NCI-H460 (cell line): Measurements from ENCODE around the gene TMPRSS9. TPM values are rescaled to one million over a fixed set of nuclear protein-coding genes. Genes with fewer than 3 reads are reported as not detected.

Experiments
- DNase-seq: peaks from one replicate; pipeline ENCODE4 v3.0.0-alpha.2; 2016; ENCODE audit warnings: low read depth; ENCODE audit errors: extremely low read depth
- total RNA-seq: library from RNA; depleted of rRNA; stranded (reverse); fragments of >200 nt; shearing (Covaris generic); gene quantifications from 2 replicates; pipeline ENCODE4 v1.2.3, GENCODE V29; 2014

The TMPRSS9 gene
- total RNA-seq, 1 experiment from 2014 or later, result 0.05 TPM

DNA sequence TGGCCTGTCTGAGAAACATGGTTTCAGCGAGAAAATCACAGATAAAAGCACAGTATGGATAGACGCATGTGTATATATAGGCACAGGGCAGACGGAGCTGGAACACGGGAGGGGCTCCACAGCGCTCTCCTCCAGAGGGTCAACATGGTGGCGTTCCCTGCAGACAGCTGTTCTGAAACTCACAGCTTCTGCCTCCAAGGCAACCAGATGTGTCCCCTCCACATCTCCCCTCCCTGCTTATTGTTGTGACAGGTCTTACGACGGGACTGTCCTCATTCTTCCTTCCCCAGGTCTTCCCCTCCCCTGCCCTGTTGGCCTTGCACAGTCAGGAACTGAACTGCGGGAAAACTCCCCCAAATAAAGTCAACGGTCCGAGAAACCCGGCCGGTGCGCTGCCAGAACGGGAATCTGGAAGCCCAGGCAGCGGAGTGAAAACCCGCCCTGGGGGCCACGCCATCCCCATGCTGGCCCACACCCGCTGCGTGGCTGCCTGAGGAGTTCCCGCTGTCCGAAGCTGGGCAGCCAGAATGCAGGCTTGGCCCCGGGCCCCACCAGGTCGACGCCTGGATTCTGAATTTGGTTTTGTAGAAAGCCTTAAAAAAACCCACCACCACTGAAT lies 70.0 kb downstream of the TMPRSS9 start:
- DNase-seq, result no peak

DNA sequence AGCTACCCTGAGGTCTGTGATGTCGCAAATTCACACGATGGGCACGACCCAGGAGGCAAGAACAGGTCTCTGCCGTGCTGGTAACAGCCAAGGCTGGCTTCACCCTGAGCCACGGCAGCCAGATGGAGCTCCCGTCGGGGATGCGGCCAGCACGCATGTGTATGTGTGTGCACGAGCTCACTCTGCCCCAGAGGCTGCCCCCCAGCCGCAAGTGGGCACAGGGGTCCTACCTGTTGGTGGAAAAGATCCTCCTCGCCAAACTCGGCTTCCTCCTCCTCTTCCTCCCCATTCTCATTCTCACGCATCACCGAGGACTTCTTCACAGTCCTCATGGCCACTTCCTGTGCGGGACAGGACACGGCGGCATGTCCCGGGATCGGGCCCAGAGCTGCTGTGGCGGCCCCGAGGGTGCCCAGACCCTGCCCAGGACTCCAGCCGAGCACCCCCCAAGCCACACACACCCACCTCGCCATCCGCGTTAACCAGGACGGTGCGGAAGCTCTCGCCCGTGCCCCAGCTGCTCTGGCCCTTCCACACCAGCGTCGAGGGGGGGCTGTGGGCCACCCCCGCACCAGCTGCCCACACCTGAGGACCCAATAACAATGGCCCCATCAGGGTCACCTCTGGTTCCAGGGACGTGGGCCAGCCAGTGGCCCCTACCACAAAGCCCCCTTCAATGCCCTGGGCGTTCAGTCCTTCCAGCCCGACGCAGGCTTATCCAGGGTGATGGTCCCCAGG lies 71.4 kb downstream of the TMPRSS9 start:
- DNase-seq, result no peak

DNA sequence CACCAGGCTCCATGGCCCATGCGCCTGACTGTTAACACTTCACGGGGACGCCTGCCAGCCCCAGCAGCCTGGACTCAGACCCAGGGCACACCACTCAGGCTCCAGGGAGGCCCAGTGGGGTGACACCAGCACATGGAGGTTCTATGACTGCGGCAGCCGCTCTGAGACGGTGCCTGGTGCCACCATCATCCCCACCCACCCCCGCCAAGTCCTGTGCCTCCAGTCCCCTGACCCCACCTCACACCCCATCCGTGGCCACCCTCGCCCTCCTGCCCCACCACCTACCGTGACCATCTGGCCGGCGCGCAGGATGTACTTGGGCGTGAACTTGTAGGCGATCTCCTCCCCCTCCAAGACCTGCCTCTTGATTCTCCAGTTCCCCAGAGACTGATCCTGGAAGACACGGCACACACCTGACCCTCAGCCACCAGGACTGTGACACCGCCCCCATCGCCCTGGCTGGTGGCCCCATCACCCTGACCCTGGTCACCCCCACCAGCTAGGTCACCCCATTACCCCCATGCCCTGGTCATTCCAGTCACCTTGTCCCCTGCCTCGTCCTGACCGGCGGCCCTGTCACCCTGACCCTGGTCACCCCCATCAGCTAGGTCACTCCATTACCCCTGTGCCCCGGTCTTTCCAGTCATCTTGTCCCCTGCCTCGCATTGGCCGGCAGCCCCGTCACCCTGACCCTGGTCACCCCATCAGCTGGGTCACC lies 72.2 kb downstream of the TMPRSS9 start:
- no peak for DNase-seq

- DNase-seq, result no peak
Observed at GRCh38 chr19:2433854-2434253, 73.8 kb downstream of the TMPRSS9 start.

GRCh38 chr19:2434267-2434666 lies 74.2 kb downstream of the TMPRSS9 start:
- no peak for DNase-seq

DNA sequence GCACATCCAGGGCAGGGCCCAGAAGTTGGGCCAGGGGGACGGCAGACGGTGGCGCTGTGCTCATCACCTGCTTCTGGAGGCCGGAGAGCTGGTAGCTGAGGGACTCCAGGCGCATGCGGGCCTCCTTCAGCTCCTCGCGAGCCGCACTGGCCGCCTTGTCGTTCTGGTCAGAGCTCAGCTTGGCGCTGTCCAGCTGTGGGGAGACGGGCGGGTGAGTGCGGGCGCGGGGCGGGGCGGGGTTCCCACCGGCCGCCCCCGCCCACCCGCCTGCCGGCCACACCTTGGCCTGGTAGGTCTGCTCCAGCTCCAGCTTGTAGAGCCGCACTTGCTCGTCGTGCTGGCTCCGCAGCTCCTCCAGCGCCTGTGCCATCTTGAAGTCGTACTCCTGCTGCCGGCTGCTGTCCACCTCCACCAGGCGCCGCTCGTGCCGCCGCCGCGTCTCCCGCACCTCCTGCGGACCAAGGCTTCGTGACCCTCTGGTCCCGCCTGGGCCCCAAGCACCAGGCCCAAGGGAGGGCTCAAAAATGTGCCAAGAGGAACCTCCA lies 74.7 kb downstream of the TMPRSS9 start:
- DNase-seq, result no peak

- no peak for DNase-seq
Observed at GRCh38 chr19:2436384-2436783, 76.3 kb downstream of the TMPRSS9 start.

DNA sequence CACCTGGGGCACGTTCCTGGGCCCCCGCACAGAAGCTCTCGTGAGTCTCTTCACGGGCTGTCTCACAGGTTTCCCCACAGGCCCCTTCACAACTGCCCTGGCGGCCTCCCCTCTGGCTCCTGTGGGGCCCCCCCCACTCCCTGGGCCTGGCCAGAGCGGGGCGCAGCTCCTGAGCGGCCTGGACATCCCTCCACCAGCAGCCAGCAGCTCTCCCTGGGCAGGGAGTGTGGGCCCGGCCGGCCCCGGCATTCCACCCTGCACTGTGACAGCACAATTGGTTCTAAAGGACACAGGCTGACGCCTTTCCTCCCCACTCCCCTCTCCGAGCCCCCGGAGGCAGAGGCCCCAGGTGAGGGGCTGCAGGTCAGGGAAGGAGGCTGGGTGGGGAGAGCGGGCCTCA lies 76.9 kb downstream of the TMPRSS9 start:
- no peak for DNase-seq

DNA sequence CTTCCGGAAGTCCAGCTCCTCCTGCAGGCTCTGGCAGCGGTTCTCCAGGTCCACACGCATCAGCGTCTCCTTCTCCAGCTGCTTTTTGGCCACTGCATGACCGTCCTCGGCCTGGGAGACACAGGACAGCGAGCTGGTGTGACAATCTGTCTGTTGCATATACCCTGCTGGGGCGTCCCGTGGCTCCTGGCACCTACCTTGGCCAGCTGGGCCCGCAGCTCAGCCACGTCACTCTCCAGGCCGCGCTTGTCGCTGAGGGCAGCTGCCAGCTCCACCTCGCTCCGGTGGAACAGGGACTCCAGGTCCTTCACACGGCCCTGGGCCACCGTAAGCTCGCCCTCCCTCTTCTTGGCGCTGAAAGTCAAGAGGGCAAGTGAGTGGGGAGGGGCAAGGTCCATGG lies 78.1 kb downstream of the TMPRSS9 start:
- no peak for DNase-seq

DNA sequence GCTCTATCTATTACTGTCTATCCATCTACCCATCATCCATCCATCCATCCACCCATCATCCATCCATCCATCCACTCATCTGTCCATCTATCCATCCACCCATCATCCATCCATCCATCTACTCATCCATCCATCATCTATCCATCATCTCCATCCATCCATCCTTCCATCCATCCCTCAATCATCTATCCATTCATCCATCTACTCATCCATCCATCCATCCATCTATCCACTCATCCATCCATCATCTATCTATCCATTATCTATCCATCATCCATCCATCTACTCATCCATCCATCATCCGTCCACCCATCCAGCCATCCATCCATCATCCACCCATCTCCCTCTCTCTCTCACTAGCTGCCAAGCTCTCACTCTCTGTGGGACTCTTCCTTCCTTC lies 80.5 kb downstream of the TMPRSS9 start:
- DNase-seq, result no peak

- DNase-seq, result no peak
Observed at GRCh38 chr19:2441096-2441752, 81.2 kb downstream of the TMPRSS9 start.

DNA sequence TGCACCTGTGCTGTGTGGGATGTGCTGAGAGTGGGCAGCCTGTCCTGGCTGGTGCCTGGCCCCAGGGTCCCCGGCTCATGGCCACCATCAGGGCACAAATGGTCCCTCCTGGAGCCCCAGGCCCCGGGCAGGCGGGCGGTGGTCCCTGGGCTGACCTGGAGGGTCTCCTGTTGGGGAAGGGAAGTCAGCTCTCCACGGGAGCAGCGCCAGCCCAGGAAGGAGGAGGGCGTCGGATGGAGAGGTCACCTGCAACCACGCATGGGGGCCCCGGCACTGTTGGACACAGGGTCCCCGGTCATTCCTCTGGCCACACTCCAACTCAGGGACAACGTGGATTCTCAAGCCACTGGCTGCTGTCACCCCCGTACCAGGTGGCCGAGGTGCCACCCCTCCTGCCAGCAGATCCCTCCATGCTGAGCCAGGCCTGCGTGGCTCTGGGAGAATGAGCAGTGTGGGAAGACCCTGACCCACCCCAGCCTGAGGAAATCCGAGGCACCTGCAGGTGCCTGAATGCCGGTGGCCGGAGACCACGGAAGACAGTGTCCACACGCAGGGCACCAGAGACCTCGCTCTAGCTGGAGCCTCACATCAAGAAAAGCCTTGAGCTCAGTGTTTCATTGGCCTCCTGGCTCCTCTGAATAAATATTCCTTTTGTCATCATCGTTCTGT lies 83.2 kb downstream of the TMPRSS9 start:
- no peak for DNase-seq

GRCh38 chr19:2443785-2444182 lies 83.7 kb downstream of the TMPRSS9 start:
- no peak for DNase-seq

DNA sequence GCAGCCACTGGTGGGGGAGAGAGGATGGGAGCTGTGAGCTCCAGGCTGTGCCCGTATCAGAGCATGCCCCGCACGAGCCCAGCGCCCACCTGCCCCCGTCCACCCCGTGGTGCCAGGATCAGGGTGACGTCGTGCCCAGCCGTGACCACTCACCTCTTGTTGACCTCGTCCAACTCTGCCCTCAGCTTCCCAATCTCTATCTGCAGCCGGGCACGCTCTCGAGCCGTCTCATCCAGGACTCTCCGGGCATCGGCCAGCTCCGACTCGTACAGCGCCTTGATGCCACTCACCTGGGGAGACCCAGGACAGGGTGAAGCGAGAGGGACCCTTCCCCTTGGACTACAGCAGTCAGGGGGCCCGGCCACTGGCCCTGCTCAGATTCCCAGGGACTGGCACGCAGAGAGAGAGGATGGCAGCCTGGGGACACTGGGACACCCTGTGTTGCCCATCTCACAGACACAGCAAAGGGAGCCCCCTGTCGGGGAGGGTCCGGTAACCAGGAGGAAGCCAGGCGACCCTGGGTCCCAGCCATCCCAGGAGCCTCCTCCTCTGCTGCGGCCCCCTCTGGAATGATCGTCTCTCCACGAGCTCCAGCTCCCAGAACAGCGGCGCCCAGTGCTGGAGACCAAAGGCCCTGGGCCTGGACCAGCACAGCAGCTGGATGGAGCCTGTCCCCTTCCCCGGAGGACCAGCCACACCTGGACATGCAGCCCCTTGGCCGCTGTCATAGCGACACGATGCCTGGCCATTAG lies 84.4 kb downstream of the TMPRSS9 start:
- no peak for DNase-seq

GRCh38 chr19:2446381-2446780 lies 86.3 kb downstream of the TMPRSS9 start:
- DNase-seq, result no peak

DNA sequence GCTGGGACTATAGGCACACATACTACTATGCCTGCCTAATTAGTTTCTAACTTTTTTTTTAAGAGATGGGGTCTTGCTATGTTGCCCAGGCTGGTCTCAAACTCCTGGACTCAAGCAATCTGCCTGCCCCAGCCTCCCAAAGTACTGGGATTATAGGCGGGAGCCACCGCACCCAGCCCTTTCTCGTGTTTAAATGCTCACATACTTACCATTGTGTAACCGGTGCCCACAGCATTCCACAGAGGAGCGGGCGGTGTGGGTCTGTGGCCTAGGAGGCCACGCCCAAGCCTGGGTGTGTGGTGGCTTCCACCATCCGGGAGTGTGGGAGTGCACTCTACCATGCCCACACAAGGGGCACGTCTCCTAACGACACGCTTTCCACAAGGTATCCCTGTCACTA lies 89.0 kb downstream of the TMPRSS9 start:
- no peak for DNase-seq

DNA sequence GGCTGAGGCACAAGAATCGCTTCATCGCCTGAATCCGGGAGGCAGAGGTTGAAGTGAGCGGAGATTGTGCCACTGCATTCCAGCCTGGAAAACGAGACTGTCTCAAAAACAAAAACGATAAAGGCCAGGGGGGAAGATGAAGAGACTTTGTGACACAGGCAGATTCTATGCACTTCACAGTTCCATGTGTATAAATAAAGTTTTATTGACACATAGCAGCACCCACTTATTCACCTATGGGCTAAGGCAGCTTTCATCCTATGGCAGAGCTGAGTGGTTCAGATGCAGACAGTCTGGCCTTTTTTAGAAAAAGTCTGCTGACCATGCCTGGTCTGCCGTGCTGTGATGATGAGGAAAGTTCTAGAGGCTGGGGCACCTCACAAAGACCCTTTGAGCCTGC lies 91.1 kb downstream of the TMPRSS9 start:
- no peak for DNase-seq

DNA sequence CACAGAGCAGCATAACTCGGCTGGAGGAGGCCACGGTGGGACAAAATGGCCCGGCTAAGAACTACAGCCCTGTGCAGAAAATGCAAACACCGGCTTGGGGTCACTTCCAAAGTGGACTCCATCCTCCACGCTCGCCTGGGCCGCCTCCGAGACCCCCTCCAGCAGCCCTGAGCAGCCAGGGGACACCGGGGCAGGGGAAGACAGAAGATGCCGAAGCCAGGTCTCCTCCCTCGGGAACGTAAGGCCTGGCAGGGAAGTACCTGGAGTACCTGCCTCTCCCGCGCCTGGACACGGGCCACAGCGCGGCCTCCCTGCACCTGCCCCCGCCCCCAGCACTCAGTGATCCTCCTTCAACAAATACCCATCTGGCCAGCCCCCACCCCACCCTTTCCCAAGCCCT lies 91.7 kb downstream of the TMPRSS9 start:
- no peak for DNase-seq

DNA sequence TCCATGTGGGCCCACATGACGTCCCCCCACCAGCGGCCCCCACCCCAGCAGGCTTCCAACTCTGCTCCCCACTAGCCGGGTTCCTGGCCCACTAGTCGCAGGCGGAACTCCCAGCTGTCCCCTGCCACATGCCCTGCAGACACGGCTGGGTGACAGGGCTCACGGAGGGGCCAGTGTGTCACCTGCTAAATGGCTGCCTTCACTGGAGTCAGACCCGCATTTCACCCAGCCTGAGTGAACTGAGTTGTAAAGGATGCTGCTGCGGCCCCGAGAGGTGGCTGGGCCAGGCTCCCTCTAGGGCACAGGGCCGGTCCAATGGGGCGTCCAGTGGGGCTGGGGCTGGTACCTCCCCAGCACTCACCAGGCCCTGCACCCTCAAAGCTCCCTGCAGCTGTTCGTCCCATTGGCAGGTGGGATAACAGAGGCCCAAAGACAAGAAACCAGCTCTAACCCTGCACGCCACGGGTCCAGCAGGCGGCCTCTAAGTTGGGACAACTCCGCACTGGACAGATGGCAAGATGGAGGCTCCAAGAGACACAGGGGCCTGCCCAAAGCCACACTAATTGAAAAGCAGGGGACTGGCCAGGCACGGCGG lies 93.5 kb downstream of the TMPRSS9 start:
- DNase-seq, result no peak
